A204.1 (cell line): ENCODE results near the gene CCDC89.

Experiments
- FAIRE-seq: peaks from 2 replicates; lab custom pipeline; 2012; peaks lifted over from hg19 to GRCh38; lab: Jason Lieb, UNC

Gene CCDC89

GRCh38 chr11:85685820-85686459 lies at the start of gene CCDC89:
Gene CCDC89 (minus strand): TSS chr11:85686195. CDS start chr11:85686130, 65 bp downstream.
- FAIRE-seq: no peak

GRCh38 chr11:85732965-85733364 lies 47.0 kb upstream of the CCDC89 start:
- FAIRE-seq: no peak

GRCh38 chr11:85726381-85726780 lies 40.4 kb upstream of the CCDC89 start:
- FAIRE-seq: no peak

GRCh38 chr11:85725510-85726258 lies 39.7 kb upstream of the CCDC89 start:
- no peak for FAIRE-seq

- no peak for FAIRE-seq
Observed at GRCh38 chr11:85724748-85725465, 38.9 kb upstream of the CCDC89 start.

GRCh38 chr11:85723088-85723487 lies 37.1 kb upstream of the CCDC89 start:
- no peak for FAIRE-seq

GRCh38 chr11:85721191-85721590 lies 35.2 kb upstream of the CCDC89 start:
- no peak for FAIRE-seq

- no peak for FAIRE-seq
Observed at GRCh38 chr11:85718991-85719807, 33.2 kb upstream of the CCDC89 start.

- no peak for FAIRE-seq
Observed at GRCh38 chr11:85718126-85718943, 32.3 kb upstream of the CCDC89 start.

GRCh38 chr11:85717429-85717828 lies 31.4 kb upstream of the CCDC89 start:
- no peak for FAIRE-seq

- no peak for FAIRE-seq
Observed at GRCh38 chr11:85712953-85713352, 27.0 kb upstream of the CCDC89 start.

- no peak for FAIRE-seq
Observed at GRCh38 chr11:85710917-85711316, 24.9 kb upstream of the CCDC89 start.

GRCh38 chr11:85709941-85710702 lies 24.1 kb upstream of the CCDC89 start:
- FAIRE-seq: no peak

GRCh38 chr11:85705800-85706199 lies 19.8 kb upstream of the CCDC89 start:
- FAIRE-seq: no peak

- no peak for FAIRE-seq
Observed at GRCh38 chr11:85704967-85705366, 19.0 kb upstream of the CCDC89 start.

GRCh38 chr11:85699957-85700741 lies 14.2 kb upstream of the CCDC89 start:
- no peak for FAIRE-seq

- no peak for FAIRE-seq
Observed at GRCh38 chr11:85698195-85698594, 12.2 kb upstream of the CCDC89 start.

- no peak for FAIRE-seq
Observed at GRCh38 chr11:85697747-85698146, 11.8 kb upstream of the CCDC89 start.

- no peak for FAIRE-seq
Observed at GRCh38 chr11:85695546-85695945, 9.6 kb upstream of the CCDC89 start.
